Breast epithelium (tissue), 3 donors: ENCODE results near the gene FICD.

Experiments
- POLR2AphosphoS5 ChIP-seq, 3 donors: sonication (generic); formaldehyde crosslinking; IDR thresholded peaks; one replicate each; pipeline ENCODE4 v1.6.1; 2017; ENCODE audit warnings: antibody characterized with exemption in 3 of 3
- TF ChIP-seq, protein P1 (sequence below), 3 donors: fragments of 450-650 bp; IDR thresholded peaks; one replicate each; pipeline ENCODE4 v1.5.1; 2016 to 2017; ENCODE audit warnings: antibody characterized with exemption in 3 of 3, mild to moderate bottlenecking in 3 of 3, moderate library complexity in 3 of 3

DNA sequence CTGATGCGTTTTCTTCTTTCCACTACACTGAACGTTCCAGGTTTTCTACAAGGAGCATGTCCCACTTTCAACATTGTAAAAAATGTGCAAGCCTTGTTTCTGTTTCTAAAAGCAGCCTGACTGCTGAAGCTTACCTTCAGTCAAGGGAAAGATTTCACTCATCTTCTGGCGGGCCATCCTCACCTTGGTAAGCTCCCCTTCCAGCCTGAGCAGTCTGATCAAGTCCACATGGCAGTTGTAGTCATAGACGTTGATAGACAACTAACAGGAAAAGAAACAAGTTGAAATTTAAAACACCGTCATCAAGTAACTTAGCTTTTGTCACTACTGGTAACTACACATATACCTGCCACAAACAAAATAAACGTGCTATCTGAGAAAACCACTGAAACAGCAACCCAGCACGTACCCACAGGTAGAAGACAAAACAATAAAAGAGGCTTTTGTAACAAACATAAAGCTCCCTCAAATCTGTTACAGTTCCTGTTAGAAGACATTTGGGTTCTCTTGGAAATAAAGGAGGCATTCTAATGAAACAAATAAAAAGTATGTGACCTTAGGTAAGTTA lies 34.0 kb downstream of the FICD start:
- TF ChIP-seq, protein P1, sequence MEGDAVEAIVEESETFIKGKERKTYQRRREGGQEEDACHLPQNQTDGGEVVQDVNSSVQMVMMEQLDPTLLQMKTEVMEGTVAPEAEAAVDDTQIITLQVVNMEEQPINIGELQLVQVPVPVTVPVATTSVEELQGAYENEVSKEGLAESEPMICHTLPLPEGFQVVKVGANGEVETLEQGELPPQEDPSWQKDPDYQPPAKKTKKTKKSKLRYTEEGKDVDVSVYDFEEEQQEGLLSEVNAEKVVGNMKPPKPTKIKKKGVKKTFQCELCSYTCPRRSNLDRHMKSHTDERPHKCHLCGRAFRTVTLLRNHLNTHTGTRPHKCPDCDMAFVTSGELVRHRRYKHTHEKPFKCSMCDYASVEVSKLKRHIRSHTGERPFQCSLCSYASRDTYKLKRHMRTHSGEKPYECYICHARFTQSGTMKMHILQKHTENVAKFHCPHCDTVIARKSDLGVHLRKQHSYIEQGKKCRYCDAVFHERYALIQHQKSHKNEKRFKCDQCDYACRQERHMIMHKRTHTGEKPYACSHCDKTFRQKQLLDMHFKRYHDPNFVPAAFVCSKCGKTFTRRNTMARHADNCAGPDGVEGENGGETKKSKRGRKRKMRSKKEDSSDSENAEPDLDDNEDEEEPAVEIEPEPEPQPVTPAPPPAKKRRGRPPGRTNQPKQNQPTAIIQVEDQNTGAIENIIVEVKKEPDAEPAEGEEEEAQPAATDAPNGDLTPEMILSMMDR (IDR thresholded peaks at IDR 0.05), result no peak
- no peak for TF ChIP-seq POLR2AphosphoS5 (IDR thresholded peaks at IDR 0.05)
